GM21381 (cell line): Measurements from ENCODE around the gene MDM2.
A peak's percentile ranks its signal among the peaks of the same experiment; 100 is the strongest.

Experiments used
- ATAC-seq: cut with Tn5 transposase; IDR thresholded peaks from one replicate; pipeline ENCODE4 v1.9.1; 2021; ENCODE audit warnings: mild to moderate bottlenecking, moderate library complexity; ENCODE audit not compliant: unreplicated experiment

MDM2 gene

DNA sequence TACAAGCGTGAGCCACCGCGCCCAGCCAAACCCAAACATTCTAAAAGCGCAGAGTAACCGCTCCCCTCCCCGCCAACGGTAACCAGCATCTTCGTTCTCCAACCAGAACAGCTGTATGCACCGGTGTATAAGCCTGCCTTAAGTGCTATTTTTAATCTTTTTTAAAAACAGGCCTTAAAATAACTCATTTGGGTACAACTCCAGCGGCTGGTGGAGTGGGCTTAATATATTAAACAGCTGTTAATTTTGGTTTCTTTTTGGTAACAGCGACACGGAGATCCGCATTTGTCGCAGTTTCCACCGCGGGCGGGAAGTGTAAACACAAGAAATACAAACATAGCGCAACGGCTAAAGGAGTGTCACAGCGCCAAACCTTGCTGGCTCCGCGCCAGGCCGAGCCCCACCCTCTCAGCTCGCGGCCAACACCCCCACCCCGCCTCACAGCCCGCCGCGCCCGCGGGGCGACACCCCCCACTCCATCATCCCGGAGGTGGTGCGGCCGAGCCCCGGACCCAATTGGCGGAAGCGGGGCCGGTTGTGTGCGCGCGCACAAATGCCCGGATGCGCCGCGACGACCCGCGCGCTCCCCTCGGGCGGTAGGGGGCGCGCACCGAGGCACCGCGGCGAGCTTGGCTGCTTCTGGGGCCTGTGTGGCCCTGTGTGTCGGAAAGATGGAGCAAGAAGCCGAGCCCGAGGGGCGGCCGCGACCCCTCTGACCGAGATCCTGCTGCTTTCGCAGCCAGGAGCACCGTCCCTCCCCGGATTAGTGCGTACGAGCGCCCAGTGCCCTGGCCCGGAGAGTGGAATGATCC lies at the start of gene MDM2:
Gene MDM2 (plus strand): TSS at position 602 of the 812 bp plus-strand sequence. CDS start 301 bp downstream, outside the sequence.
- ATAC-seq = peak; percentile 71

DNA sequence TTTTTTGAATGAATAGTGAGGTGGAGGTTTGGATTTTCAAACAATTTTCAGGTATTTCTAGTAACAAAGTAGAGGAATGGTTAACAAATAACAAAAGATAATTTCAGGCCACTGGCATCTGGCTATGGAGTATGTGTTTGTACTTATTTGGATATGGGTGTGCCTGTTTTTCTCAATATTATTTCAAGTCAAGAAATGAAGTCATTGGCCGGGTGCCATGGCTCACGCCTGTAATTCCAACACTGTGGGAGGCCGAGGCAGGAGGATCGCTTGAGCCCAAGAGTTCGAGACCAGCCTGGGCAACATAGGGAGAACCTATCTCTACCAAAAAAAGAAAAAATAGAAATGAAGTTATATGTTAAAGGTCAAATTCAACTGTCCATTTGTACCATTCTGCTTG lies 48.1 kb upstream of the MDM2 start:
- ATAC-seq = no peak

DNA sequence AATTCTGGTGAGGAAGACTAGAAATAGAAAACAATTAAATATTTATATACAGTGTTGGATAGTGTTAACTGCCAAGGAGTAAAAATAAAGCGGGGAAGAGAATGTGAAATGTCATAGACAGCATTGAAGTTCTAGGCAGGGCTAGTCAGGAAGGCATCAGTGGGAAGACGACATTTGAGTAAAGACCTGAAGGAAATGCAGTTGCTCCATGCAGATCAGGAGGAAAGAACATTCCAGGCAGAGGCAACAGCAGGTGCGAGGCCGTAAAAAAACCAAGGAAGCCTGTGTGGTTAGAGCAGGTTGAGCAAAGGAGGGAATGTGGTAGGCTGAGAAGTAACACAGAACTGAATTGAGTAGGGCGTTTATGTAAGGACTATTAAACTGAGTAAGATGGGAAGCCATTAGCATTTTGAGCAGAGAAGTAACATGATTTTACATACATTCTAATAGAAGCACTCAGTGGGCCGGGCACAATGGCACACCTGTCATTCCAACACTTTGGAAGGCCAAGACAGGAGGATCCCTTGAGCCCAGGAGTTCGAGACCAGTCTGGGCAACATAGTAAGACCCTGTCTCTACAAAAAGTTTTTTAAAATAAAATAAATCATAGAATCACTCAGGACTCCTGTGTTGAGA lies 47.1 kb upstream of the MDM2 start:
- ATAC-seq = no peak

DNA sequence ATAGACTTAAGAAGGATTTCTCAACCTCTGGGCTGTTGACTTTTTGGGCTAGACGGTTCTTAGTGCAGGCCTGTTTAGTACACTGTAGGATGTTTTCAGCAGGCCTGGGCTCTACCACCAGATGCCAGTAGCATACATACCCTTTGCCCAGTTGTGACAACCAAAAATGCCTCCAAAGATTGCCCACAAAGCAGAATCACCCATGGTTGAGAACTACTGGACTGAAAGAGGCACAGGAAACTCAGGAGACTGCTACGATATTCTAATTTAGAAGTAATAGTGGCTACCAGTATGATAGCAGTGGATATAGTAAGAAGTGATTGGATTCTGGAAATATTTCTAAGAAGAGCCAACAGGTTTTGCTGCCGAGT lies 46.5 kb upstream of the MDM2 start:
- ATAC-seq = no peak

DNA sequence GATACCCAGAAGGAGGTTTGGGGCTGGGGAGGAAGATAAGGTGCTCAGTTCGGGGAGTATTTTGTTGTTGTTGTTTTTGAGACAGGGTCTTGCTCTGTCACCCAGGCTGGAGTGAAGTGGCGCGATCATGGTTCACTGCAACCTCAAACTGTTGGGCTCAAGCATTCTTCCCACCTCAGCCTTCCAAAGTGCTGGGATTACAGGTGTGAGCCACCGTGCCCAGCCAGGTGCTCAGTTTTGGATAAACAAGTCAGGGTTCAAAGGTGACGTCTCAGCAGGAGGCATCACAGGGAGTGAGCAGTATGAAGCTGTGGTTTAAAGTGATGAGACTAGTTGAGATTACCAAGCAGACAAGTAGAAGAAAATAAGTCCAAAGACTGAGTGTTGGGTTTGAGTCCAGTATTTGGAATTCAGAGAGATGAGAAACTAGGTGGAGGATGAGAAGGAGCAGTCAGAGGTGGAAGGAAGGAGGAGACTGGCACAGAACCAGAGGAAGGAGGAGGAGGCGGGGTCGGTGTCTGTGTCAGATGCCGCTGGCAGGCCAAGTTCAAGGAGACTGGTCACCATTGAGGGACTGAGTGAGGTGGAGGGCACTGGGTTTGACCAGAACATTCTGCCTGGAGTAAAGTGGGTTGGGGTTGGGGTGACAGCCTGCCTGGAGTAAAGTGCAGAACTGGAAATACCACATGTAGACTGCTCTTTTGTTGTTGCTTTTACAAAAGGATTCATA lies 45.9 kb upstream of the MDM2 start:
- ATAC-seq = no peak

DNA sequence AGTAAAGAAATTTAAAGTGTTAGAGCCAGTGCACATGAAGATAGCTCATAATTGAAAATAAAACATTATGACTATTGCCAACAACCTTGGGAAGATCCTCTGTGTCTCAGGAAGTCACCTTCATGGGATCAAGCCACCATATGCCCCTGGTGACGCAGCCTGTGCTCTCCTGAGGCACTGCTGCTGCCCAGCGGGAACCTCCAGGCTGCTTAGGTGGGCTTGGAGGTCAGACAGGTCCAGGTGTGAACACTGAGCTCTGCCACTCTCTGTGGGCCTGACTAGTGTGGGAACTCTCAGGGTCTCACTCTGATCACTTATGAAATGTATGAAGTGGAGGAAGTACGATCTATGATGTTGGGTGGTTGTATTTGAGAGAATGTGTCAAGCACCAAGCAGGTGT lies 45.3 kb upstream of the MDM2 start:
- no peak for ATAC-seq

DNA sequence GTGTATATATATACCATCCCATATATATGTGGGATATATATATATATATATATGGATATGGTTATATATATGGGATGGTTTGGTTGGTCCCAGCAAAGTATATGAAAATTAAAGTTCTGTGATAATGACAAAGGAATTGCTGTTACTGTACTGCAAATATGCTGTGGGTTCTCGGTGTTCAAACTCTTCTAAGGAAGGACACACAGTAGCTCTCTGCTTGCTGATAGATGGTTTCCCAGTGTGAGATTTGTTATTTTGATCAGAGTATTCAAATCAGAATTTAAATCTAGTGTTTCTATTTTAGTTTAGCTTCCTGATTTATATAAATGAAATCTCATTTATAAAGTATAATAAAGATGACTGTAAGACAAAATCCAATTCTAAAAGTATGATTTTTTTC lies 42.3 kb upstream of the MDM2 start:
- no peak for ATAC-seq

DNA sequence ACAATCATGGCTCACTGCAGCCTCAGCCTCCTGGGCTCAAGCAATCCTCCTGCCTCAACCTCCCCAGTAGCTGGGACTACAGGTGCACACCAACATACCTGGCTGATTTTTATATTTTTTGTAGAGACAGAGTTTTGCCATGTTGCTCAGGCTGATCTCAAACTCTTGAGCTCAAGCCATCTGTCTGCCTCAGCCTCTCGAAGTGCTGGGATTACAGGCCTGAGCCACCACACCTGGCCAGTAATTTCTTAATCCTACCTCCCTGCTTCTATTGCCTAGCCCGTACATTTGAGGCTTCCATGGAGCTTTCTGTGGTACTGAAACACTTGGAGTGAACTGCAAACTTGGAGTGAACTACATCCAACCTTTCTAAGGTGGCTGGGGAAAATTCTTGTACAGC lies 41.3 kb upstream of the MDM2 start:
- no peak for ATAC-seq

DNA sequence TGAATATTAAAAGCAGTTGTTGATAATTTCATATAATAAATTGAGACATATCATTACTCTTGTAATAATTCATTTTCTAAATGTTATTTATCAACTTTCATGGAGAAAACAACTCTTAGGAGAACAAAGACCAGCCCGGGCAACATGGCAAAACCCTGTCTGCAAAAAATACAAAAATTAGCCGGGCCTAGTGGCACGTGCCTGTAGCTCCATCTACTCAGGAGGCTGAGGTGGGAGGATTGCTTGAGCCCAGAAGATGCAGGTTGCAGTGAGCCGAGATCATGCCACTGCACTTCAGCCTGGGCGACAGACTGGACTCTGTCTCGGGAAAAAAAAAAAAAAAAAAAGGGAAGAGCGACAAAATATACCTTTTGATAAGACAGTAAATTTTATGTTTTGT lies 40.8 kb upstream of the MDM2 start:
- no peak for ATAC-seq

DNA sequence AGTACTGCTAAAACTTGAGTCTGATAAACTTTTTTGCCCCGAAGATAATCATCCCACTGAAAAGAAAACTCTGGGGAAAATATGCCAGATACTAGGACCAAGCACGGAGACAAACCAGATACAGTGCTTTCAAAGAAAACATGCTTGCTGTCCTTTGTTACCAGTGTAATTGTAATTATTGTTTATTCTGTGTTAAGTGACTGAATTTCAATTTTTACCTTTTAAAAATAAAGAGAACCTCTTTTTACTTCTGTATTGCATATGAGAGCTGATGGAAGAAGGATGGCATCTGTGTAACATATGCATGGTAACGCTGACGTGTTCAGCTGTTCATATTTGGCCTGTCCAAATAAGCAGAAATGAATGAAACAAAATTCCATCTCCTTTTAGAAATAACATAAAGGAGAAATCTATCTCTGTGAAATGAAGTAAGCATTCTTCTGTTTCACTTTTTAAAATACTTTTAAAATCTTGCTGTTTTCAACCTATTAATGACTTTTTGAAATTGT lies 39.5 kb upstream of the MDM2 start:
- no peak for ATAC-seq

DNA sequence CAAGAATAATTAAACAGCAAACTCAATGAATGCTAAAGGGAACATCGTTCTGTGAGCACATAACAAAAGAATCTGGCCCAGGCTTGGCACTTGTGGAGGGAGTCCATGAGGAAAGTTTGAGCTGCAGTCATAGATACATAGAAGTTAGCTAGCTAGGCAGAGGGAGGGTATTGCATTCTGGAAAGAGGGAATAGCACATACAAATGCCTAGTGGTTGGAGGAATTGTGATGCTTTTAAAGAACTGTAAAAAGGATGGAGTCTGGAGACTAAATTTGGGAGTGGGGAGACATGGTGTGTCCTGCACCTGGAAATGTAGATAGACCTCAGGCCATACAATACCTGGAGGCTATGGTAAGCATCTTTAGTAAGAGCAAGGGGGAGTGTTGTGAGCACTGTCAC lies 38.0 kb upstream of the MDM2 start:
- ATAC-seq = no peak

DNA sequence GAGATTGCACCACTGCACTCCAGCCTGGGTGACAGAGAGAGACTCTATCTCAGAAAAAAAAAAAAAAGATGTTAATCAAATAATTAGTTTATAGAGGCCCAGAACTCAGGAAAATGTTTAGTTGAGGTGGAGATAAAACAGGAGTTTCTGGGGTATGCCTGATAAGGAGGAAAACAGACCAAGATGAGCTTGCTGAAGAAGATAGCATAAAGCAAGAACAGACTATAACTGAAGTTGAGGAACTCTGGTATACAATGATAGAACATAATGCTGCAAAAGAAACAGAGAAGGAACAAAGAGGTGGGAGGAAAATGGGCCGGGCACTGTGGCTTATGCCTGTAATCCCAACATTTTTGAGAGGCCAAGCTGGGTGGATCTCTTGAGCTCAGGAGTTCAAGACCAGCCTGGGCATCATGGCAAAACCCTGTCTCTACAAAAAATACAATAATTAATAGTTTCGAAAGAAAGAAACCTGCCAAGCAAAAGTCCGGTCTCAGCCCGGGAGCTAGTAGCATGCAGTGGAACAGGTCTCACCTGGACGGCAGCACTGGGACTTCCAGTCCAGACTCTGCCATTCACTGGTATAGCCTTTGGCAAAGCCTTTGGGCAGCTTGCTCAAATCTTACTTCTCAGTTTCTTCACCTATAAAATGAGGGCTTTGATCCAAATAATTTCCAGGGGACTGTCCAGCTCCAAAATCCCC lies 36.6 kb upstream of the MDM2 start:
- ATAC-seq = no peak

DNA sequence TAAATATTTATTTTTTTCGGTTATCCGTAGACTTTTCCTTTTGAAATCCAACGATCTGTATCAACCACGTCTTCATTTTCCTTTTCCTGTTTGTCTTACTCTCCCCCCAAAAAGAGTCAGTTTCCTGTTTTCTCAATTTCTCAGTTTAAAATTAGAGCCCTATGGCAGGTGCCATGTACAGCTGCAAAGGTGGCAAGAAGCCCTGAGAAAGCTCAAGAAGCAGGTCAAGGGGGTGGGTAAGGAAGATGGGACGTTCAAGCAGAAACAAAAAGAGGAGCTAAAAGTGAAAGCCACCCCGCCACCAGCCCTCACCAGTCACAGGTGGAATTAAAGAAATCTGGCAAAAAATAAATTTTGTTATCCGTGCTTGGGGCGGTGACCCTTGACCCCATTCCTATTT lies 35.3 kb upstream of the MDM2 start:
- no peak for ATAC-seq

DNA sequence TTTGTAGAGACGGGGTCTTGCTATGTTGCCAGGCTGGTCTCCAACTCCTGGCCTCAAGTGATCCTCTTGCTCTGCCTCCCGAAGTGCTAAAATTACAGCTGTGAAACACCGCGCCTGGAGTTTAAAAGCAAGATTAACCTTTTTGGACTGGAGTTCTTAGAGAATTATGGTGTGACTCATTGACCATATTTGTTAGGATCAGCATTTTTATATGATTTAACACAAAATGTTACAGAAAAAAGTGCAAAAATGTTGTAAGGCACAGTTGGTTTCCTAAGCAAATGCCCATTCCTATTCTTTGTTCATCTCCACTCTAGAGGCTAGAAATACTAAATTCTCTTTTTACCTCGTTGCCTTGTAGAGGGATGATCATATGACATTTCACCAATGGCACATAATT lies 34.4 kb upstream of the MDM2 start:
- no peak for ATAC-seq

DNA sequence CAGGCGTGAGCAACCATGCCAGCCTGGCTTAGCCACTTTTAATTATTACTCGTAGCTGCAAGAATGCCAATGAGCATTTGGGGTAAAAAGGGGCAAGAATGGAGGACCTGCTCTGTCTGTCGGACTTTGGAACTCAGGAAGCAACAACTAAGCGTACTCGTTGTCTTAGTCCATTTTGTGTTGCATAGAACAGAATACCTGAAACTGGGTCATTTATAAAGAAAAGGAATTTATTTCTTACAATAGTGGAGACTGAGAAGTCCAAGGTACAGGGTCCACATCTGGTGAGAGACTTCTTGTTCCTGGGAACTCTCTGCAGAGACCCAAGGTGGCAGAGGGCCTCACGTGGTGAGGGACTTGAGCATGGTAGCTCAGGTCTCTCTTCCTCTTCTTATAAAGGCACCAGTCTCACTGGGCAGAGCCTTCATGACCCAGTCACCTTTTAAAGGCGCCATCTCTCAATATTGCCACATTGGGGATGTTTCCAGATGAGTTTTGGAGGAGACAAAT lies 32.8 kb upstream of the MDM2 start:
- no peak for ATAC-seq

DNA sequence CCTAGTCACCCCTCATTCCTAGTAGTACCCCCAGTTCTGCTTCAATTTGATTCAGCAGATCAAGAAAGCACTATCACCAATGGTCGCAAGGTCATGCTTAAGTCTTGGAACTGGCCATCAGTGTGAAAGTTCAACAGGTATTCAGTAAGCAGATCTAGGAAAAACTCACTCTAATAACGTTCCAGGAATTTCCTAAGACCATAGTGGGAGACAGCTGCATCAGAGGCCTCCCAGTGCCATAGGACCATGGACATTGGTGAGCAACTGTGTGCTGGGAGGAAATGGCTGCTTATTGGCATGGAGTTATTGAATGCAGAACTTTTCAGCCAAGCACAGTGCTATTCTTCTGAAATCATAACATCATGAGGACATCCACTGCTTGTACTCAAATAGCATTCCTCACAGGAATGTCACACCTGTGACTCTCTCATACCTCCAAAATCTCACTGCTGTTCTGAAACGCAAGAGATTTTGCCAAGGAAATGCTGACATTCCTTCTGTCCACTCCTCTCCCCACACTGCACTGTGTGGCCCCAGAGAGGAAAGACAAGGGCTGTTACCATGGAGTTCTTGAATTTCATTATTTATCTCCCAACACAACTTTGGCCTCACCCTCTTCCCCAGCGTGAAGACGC lies 30.9 kb upstream of the MDM2 start:
- no peak for ATAC-seq

DNA sequence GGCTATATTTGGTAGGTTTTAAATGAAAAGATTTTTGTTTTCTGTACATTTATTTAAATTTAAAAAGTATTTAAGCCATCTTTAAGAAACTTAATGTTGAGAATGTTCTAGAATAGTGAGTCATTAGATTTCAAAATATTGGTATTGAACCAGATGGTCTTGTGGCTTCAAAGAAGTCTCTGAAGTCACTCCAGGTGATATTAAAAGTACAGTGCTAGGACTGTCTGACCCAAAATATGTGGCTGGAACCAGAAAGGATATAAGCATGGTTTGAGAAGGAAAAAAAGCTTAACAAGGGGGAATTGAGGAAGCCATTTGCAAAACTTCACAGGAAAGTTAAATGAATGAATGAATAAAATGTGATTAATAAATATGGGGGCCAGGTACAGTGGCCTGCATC lies 28.7 kb upstream of the MDM2 start:
- ATAC-seq = no peak

DNA sequence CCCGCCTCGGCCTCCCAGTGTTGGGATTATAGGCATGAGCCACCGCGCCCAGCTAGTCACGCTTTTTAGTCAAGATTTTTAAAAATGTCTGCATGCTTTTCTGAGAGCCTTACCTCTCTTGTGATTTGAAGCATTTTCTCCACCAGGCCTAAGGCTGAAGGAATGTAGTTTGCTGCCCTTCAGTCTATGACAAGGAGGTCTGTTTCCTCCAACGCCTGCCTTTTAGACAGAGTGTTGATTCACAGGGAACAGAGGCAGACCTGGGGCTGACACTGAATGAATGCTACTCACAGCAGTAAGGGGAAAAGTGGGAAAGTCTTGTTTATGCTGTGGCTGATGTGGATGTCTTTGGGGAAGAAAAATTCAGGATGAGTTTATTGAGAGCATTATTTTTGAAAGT lies 27.2 kb upstream of the MDM2 start:
- ATAC-seq = no peak

DNA sequence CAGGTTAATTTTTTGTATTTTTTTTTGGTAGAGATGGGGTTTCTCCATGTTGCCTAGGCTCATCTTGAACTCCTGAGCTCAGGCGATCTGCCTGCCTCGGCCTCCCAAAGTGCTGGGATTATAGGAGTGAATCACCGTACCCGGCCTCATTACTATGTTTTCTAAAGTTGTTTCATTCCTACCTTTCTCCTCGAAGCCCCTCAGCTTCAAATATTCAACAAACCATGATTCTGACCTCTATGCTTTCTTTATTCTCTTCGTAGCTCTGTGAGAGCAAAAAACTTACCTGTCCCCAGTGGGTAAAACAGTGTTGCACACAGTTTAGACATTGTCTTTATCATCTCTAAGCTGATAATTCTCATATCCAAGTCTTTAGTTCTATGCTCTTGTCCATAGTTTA lies 26.2 kb upstream of the MDM2 start:
- no peak for ATAC-seq

DNA sequence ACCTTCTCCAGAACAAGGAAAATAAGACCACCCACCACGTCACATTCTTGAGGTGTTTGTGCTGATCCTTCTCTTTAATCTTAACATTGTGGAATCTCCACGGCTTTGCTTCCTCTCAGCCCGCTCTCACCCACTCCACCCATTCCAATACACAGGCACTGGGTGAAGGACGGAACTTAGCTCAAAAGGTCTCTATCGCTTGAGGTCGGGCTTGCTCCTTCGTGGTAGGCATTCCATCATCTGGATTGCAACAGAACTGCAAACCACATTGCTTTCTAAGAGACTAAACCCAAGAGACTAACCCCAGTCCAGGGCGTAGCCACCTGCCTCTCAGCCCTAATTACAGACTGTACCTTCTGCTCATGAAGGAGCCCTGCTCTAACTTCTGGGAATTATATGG lies 24.0 kb upstream of the MDM2 start:
- no peak for ATAC-seq

DNA sequence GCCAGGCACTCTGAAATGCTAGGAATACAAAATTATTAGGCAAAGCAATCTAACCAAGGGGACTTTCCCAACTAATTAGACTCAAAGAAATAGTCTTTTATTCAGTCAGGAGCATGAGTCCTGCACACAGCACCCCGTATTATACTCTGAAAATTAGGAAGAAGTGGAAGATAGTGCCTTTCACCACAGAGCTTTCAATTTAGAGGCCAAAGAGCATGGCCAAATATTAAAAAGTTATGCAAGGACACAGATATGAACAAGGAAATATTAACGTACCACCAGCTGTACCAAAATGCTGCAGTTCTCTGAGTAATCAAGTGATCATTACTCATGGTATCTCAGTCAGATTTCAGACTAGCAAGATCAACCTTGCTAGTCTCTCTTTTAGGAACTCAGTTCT lies 22.6 kb upstream of the MDM2 start:
- no peak for ATAC-seq
